GM18520 (cell line): ENCODE data around the gene RRP1.

Experiments used
- ATAC-seq: cut with Tn5 transposase; IDR thresholded peaks from one replicate; pipeline ENCODE4 v1.9.1; 2021; ENCODE audit not compliant: unreplicated experiment

Gene RRP1

GRCh38 chr21:43775190-43775589 is 14.2 kb upstream of the RRP1 start:
- ATAC-seq = no peak

- ATAC-seq = peak; percentile 45
Observed at GRCh38 chr21:43775795-43776430, 13.5 kb upstream of the RRP1 start, which contains the start of gene CSTB. TSS of gene CSTB (minus strand) at chr21:43776308. CDS start at chr21:43776269, 39 bp downstream.

- ATAC-seq = no peak
Observed at GRCh38 chr21:43777953-43778352, 11.4 kb upstream of the RRP1 start.

- ATAC-seq = no peak
Observed at GRCh38 chr21:43778469-43779335, 10.7 kb upstream of the RRP1 start.

- no peak for ATAC-seq
Observed at GRCh38 chr21:43779660-43780059, 9.7 kb upstream of the RRP1 start.

GRCh38 chr21:43781846-43782245 is 7.5 kb upstream of the RRP1 start:
- no peak for ATAC-seq

GRCh38 chr21:43782431-43783097 is 6.8 kb upstream of the RRP1 start:
- ATAC-seq = no peak

GRCh38 chr21:43783098-43783700 is 6.2 kb upstream of the RRP1 start:
- no peak for ATAC-seq

GRCh38 chr21:43785134-43785533 is 4.2 kb upstream of the RRP1 start:
- ATAC-seq = no peak

GRCh38 chr21:43786300-43786806 is 3.0 kb upstream of the RRP1 start:
- no peak for ATAC-seq

- ATAC-seq = no peak
Observed at GRCh38 chr21:43786807-43787440, 2.5 kb upstream of the RRP1 start.

- ATAC-seq = no peak
Observed at GRCh38 chr21:43790010-43790524, 690 bp downstream of the RRP1 start.

GRCh38 chr21:43792406-43792805 is 3.0 kb downstream of the RRP1 start:
- ATAC-seq = no peak

- ATAC-seq = no peak
Observed at GRCh38 chr21:43793243-43793642, 3.9 kb downstream of the RRP1 start.

- ATAC-seq = no peak
Observed at GRCh38 chr21:43794311-43794710, 4.9 kb downstream of the RRP1 start.

GRCh38 chr21:43794857-43795256 is 5.5 kb downstream of the RRP1 start:
- ATAC-seq = no peak

GRCh38 chr21:43797415-43797814 is 8.0 kb downstream of the RRP1 start:
- no peak for ATAC-seq

GRCh38 chr21:43797925-43798715 is 8.7 kb downstream of the RRP1 start:
- ATAC-seq = no peak

- ATAC-seq = no peak
Observed at GRCh38 chr21:43799301-43799840, 10.0 kb downstream of the RRP1 start.
